Effector memory CD4-positive, alpha-beta T cell (primary cell): ENCODE results near the gene BACH2.

Experiments
- DNase-seq, 3 donors: peaks; one replicate each; pipeline ENCODE4 v3.0.0-alpha.2; 2020
- H3K27ac ChIP-seq: 2 replicates; pipeline ENCODE4 v1.7.0; 2013; ENCODE audit warnings: mild to moderate bottlenecking, low read length, moderate library complexity; ENCODE audit not compliant: insufficient read depth, poor library complexity, severe bottlenecking
- H3K27me3 ChIP-seq: replicated peaks from 2 replicates; pipeline ENCODE4 v1.7.0; 2013; ENCODE audit warnings: mild to moderate bottlenecking, low read length; ENCODE audit not compliant: insufficient read depth, control insufficient read depth, poor library complexity, severe bottlenecking
- H3K36me3 ChIP-seq: 2 replicates; pipeline ENCODE4 v1.7.0; 2013; ENCODE audit warnings: mild to moderate bottlenecking, low read length, moderate library complexity; ENCODE audit not compliant: control insufficient read depth, insufficient read depth
- H3K4me1 ChIP-seq: 2 replicates; pipeline ENCODE4 v1.7.0; 2013; ENCODE audit warnings: low read length, mild to moderate bottlenecking; ENCODE audit not compliant: control insufficient read depth, insufficient read depth, poor library complexity, severe bottlenecking
- H3K4me3 ChIP-seq: 2 replicates; pipeline ENCODE4 v1.7.0; 2013; ENCODE audit warnings: low read length, low read depth, mild to moderate bottlenecking; ENCODE audit not compliant: insufficient read depth, poor library complexity, severe bottlenecking
- H3K9me3 ChIP-seq: 2 replicates; pipeline ENCODE4 v1.7.0; 2013; ENCODE audit warnings: mild to moderate bottlenecking, low read length, moderate library complexity; ENCODE audit not compliant: control insufficient read depth

The BACH2 gene

DNA sequence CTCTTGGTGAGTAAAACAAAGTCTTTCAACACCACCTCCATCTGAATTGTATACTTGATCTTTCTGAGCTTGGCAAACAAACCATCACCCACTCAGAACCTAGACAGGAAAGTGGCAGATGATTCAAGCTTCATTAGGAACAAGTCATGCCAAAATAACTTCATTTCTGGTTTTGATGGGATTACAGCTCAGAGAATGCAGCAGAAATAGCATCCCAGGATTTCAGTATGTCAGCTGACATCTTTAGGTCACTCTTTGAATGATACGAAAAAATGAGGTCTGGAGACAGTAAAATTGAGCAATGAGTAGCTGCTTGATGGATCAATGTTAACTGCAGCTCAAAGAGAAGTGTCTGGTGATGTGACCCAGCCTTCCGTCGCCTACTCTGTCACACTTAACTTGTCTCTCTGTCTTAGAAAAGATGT, 310.0 kb downstream of the BACH2 start:
- Histone ChIP-seq H3K4me3 (no peak overlapping the region), H3K27me3 (no peaks in the 10 kb centered on the region), H3K27ac (no peak overlapping the region), H3K9me3 (no peaks in the 10 kb centered on the region), H3K4me1 (no peaks in the 10 kb centered on the region), H3K36me3 (no peaks in the 10 kb centered on the region)
- DNase-seq = no peak

DNA sequence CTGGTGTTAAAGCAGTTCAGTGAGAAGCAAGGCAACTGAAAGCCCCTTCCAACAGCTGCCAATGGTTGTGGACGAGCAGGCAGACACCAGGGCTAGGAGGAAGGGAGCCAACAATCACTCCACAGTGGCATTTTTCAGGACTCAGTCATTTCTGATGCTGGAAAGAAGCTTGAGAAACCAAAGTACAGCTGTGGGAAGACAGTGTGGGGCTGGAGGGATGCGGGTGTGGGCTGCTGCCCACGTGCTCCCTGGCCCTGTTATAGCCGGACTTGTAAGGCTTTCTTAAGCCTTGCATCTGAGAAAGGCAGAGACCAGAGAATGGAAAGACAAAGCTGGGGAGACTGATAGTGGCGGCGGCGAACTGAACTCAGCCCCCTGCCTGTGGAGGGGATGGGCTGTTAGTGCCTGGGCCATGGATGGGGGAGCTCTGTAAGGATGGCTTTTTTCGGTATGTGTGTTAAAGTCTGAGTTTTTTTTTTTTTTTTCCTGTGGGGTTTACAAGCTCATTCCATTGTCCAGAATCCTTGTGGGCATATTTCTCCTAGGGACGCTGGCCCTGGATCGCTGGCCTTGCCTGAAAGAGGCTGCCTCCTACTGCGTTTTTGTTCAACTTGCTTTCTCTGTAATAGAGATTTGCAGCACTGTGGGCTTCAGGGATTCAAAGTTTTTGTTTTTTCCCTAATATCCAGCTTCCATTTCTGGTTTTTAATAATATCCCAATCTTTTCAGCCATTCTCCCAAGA, 310.7 kb downstream of the BACH2 start:
- DNase-seq = no peak
- Histone ChIP-seq H3K27me3 (no peaks in the 10 kb centered on the region), H3K4me1 (no peaks in the 10 kb centered on the region), H3K9me3 (no peaks in the 10 kb centered on the region), H3K27ac (no peak overlapping the region), H3K4me3 (no peak overlapping the region), H3K36me3 (no peaks in the 10 kb centered on the region)

DNA sequence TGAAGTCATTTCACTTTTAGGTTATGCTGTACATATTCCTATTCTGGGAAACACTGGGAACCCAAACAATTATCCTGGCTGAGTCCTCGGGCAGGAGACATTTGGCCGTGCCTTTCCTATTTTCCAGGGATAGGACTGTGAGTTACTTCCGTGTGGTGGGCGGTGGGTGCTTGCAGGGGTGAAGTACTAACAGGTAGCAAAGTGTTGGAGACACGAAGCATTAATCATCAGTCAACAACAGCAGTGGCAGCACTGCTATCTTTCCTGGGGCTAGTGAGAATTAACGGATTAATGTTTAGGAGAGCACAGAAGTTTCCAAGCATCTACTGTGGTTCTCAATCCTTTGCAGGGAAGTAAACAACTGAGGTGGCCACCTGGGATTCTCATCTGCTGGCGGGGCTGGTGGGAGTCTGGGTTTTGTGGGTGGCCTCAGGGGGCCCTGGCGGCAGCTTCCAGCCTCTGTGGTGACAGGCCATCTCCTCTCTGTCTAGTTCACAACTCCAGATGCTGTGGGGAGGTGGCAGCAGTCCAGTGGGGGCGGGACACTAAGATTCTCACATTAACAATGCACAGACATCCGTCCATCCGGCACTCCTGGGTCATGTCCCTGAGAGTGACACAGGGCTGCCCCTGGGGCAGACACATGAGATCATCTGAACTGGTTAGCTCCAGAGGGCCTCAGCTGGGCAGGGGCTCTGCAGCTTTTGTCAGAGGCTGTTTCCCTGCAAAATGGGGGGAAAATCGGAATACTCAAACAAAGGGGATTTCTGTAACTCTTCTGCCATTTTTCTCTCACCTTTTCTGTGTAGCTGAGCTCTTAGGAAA, 311.5 kb downstream of the BACH2 start:
- no peak for DNase-seq
- Histone ChIP-seq H3K36me3 (no peaks in the 10 kb centered on the region), H3K27ac (no peak overlapping the region), H3K4me1 (no peaks in the 10 kb centered on the region), H3K9me3 (no peaks in the 10 kb centered on the region), H3K4me3 (no peak overlapping the region), H3K27me3 (no peaks in the 10 kb centered on the region)

DNA sequence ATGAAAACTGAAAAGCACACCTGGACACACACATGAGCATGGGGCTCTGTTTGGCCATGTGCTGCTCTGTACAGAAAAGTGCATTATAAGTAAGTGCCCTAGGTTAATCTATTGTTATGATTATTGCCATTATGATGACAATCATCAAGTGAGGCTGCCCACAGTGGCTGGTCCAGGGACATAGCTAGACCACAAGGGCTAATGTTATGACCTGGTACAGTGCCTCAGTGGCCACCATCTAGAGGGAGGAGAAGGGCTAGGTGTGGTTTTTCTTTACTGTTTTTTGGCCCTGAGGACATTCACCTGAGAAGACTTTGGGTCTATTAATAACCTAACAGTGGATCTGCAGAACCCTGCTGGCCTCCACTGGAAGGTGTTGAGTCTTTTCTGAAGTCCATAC, 316.3 kb downstream of the BACH2 start:
- Histone ChIP-seq H3K36me3 (no peaks in the 10 kb centered on the region), H3K9me3 (no peaks in the 10 kb centered on the region), H3K4me1 (no peaks in the 10 kb centered on the region), H3K27me3 (no peaks in the 10 kb centered on the region), H3K4me3 (no peak overlapping the region), H3K27ac (no peak overlapping the region)
- no peak for DNase-seq

DNA sequence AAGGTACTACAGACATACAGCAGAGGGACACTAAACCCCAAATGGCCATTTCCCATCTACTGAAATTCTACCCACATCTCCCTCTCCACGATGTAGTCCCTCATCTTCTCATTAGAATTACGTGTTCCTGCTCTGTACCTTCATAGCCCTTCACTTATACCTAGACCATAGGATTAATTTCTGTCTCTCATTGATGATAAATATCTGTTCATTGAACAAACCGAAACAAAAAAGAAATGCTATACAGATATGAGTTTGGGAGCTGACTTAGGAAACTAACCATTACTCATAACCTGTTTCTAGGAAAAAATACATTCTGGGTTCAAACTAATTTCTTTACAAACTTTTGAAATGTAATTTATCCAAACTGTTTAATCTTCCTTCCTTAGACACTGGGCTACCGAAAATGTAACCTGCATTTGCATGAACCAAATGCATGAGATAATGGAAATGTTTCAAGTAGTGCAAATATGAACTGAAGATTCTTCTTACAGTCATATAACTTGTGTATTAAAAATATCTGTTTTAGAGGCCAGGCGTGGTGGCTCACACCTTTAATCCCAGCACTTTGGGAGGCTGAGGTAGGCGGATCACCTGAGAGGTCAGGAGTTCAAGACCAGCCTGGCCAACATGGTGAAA, 317.0 kb downstream of the BACH2 start:
- Histone ChIP-seq H3K27me3 (no peaks in the 10 kb centered on the region), H3K36me3 (no peaks in the 10 kb centered on the region), H3K4me3 (no peak overlapping the region), H3K9me3 (no peaks in the 10 kb centered on the region), H3K27ac (no peak overlapping the region), H3K4me1 (no peaks in the 10 kb centered on the region)
- no peak for DNase-seq

DNA sequence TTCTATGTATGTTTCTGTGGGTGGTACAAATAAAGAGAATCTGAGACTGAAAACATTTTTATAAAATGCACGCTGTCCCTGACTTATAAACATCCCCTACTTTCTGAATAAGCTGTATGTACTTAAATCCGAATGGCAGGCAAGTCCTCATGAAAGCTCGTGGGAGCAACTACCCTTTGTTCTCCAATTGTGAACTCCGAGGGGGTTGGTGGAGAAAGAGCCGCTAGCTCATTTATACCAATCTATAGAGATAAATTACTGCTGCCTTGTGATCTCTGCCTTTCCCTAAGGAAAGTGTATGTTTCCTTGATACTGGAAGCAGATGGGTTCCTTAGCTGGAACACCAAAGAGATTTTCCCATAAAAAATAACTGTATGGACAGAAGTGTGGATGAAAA, 317.9 kb downstream of the BACH2 start:
- no peak for DNase-seq
- Histone ChIP-seq H3K9me3 (no peaks in the 10 kb centered on the region), H3K4me3 (no peak overlapping the region), H3K36me3 (no peaks in the 10 kb centered on the region), H3K27ac (no peak overlapping the region), H3K4me1 (no peaks in the 10 kb centered on the region), H3K27me3 (no peaks in the 10 kb centered on the region)

DNA sequence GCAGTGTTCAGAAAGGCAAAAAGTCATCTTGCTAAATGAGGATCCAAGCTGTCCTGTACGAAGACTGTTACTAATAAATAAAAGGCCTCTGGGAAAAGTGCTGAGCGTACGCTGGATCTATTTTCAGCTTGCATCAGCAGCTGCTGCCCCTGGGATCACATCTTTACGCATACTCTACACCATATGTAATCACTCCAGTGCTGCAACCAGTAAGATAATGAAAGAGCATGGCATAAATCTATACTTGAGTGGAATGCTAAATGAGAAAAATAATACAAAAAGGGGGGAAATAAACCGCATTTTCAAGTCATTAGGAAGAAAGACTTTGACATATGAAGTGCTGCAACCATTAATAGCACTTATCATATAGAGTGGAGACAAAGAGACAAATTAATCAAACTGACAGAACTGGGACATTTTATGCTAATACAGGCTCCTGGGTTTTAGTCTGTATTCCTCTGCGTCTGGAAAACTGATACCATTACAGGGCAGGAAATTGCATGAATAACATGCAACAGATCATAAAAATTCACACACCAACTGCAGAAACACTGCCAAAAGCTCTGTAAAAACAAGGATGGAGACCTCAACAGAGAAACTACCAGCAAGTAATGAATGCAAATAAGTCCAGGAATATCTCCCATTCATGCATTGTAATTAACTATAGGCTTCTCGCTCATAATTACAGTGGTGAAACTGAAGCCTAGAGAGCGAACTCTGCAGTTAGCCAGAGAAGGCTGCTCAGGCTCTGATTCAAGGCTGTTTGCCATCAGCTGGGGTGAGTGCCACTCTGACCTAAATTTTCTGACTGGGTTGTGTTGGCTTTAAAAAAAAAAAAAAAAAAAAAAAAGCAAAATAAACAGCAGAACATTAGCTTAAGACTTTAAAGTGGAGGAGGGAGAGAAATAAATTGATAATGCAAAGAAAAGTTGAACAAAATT, 318.6 kb downstream of the BACH2 start:
- DNase-seq = no peak
- no peaks in the 10 kb centered on the region for H3K27me3 ChIP-seq
- H3K4me3 ChIP-seq = no peak overlapping the region
- no peak overlapping the region for H3K27ac ChIP-seq
- no peaks in the 10 kb centered on the region for H3K36me3 ChIP-seq
- H3K4me1 ChIP-seq = no peaks in the 10 kb centered on the region
- no peaks in the 10 kb centered on the region for H3K9me3 ChIP-seq

DNA sequence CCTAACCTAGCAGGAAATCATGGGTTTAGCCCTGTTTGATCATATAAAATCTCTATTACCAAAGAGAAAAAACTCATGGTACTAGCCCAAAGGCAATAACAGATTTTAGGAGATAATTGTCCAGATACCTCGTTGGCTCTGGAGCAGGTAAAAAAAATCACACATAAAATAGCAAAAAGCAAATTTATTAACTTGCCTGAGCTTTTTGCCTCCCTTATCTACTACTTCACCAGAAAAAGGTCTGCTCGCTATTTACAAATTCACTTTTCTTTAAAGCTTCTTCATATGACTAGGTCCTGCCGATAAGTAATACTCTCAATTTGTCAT, 320.0 kb downstream of the BACH2 start:
- Histone ChIP-seq H3K36me3 (no peaks in the 10 kb centered on the region), H3K4me3 (no peak overlapping the region), H3K27me3 (no peaks in the 10 kb centered on the region), H3K9me3 (no peaks in the 10 kb centered on the region), H3K4me1 (no peaks in the 10 kb centered on the region), H3K27ac (no peak overlapping the region)
- DNase-seq = no peak

DNA sequence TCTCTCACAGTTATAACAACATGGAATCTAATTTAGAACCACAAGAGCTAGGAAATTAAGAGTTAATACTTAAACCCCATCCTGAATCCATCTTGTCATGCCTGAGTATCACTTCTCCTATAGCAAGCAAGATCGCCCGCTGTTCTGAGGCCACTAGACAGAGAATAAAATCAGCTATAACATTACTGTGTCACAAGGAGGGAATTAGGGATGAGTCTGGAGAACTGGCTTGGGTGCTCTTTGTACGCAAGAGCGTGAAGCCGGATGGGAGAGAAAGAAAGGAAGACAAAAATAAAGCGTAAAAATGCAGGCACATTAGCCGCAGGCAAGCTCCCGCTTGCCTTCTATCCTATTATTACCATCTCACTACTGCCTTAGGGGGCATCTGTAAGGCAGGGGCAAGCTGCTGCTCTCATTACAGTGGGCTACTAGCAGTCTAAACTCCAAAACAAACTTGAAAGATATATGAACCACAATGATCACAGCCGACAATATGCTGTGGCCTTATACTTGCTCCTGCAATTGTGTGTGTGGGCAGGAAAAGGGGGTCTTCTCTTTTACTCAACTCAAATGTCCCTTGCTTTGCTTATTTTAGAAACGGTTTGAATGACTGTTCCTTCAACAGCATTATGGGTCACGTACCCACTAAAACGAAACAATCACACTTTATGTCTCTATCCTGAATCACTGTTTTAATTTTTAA, 320.5 kb downstream of the BACH2 start:
- H3K4me3 ChIP-seq = no peak overlapping the region
- H3K4me1 ChIP-seq = no peaks in the 10 kb centered on the region
- H3K27me3 ChIP-seq = no peaks in the 10 kb centered on the region
- no peaks in the 10 kb centered on the region for H3K9me3 ChIP-seq
- no peak overlapping the region for H3K27ac ChIP-seq
- DNase-seq = no peak
- H3K36me3 ChIP-seq = no peaks in the 10 kb centered on the region
